Measurements from ENCODE around the gene RBM19. TPM values are rescaled to one million over a fixed set of nuclear protein-coding genes. Genes with fewer than 3 reads are reported as not detected.

Gene RBM19
- total and polyA plus RNA-seq, 2 donors (not counting 3 experiments of a cell fraction or from before 2014, with no cell fraction given), result 13.2 to 34.4 TPM

DNA sequence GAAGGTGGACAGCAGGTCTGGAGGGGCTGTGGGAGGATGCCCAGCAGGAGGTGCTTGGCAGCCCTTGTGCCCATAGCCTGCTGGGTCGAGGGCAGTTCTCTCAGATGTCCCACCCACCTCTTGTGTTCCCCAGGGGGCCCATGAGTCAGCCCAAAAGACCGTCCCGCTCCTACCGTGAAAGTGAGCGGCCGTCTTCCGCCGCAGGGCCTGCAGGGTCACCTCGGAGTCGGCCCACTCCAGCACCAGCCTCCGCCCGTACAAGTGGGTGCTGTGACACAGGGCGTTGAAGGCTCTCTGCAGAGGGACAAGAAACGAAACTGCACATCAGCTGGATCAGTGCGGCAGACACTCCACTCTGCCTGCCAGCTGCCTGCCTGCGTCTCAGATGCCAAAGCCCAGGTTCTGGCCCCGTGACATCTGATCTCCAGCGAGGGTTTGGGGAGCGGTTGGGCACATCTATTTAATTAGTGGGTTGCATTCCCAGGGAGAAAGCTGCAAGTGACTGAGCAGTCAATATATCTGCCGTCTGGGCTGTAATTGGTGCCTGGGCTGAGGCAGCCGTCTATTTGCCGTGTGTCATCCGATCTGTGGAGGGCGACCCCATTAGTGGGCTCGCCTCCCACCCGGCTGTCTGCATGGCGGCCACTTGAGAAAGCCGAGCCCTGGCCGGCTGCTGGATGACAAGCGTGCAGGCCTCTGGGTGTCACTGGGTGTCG is 121.5 kb downstream of the RBM19 start:
- no peak overlapping the region for H3K9ac ChIP-seq (replicated peaks; ENCODE audit: extremely low read depth, insufficient read depth, low read length)
- H3K27ac ChIP-seq (ENCODE audit: insufficient read depth, low read depth, low read length), result no peak overlapping the region
- H3K9me3 ChIP-seq (replicated peaks; ENCODE audit: control insufficient read depth, insufficient read depth, low read length), result no peaks in the 10 kb centered on the region
- no peaks in the 10 kb centered on the region for H3K79me2 ChIP-seq (ENCODE audit: control insufficient read depth, insufficient read depth, low read length)
- no peak overlapping the region for H3K4me2 ChIP-seq (ENCODE audit: insufficient read depth, low read length)
- H3K27me3 ChIP-seq (ENCODE audit: control insufficient read depth in 2 of 2, insufficient read depth in 2 of 2, low read length in 2 of 2), result no peaks in the 10 kb centered on the region
- dilution Hi-C loops (cut with MboI; ENCODE audit: extremely low pct_ligation_motif_present, low sequenced_read_pairs) (no loop called here), intact Hi-C loops (cut with micrococcal nuclease) (no loop called here)
- peaks cover 0 to 2% of the 10 kb centered on the region in 2 experiments for H3K36me3 ChIP-seq (ENCODE audit: control insufficient read depth in 2 of 2, extremely low read depth in 1 of 2, insufficient read depth in 2 of 2, low read length in 2 of 2)
- no TSS peak for BruUV-seq (replicated peaks)
- TF ChIP-seq MAX (IDR thresholded peaks at IDR 0.05; ENCODE audit: insufficient read depth, insufficient read length) (no peak), GATA2 (IDR thresholded peaks at IDR 0.05; ENCODE audit: insufficient read depth, insufficient read length, low read depth, low read length) (no peak), EZH2 (IDR thresholded peaks at IDR 0.05; ENCODE audit: borderline replicate concordance, low read depth, low read length, severe bottlenecking) (no peak), FOS (IDR thresholded peaks at IDR 0.05; ENCODE audit: borderline replicate concordance, insufficient read depth, low read length) (no peak), JUN (IDR thresholded peaks at IDR 0.05; ENCODE audit: borderline replicate concordance, insufficient read depth, insufficient read length, low read depth) (no peak), MYC (IDR thresholded peaks at IDR 0.05; ENCODE audit: low read depth, low read length) (no peak), POLR2AphosphoS5 (IDR thresholded peaks at IDR 0.05; ENCODE audit: insufficient read depth, low read depth, low read length) (no peak), POLR2A (IDR thresholded peaks at IDR 0.05; ENCODE audit: low read depth, low read length) (no peak), CTCF (IDR thresholded peaks at IDR 0.05; ENCODE audit: extremely low read depth in 1 of 2, insufficient read depth in 1 of 2, low read depth in 1 of 2, low read length in 2 of 2) (no peak)
- CTCF ChIA-PET, result no interaction called here
- H3K9me1 ChIP-seq (replicated peaks; ENCODE audit: control insufficient read depth, extremely low read depth, insufficient read depth, low read length), result no peaks in the 10 kb centered on the region
- no peak overlapping the region for H3K4me3 ChIP-seq (replicated peaks in 1 of 3; ENCODE audit: insufficient read depth in 1 of 3, low read depth in 1 of 3, low read length in 3 of 3)
- no peak for FAIRE-seq
- no peak for DNase-seq (ENCODE audit: low read depth, low spot score)
- POLR2A ChIA-PET, result no interaction called here
- no peaks in the 10 kb centered on the region for H4K20me1 ChIP-seq (replicated peaks; ENCODE audit: control insufficient read depth, extremely low read depth, insufficient read depth, low read length)
- no peak overlapping the region for H2AFZ ChIP-seq (ENCODE audit: low read depth, low read length)
- no peaks in the 10 kb centered on the region for H3K4me1 ChIP-seq (ENCODE audit: control insufficient read depth, extremely low read depth, insufficient read depth, low read length)

Measured in endothelial cell of umbilical vein (primary cell).